Natural killer cell (primary cell): ENCODE results near the gene PIGQ. TPM values are rescaled to one million over a fixed set of nuclear protein-coding genes. Genes with fewer than 3 reads are reported as not detected.

ENCODE experiments used
- ATAC-seq, 3 donors: fragments of 150-1000 bp in 2 of 3; fragments of 200-7000 bp in 1 of 3; cut with Tn5 transposase; 1 replicate in 1 of 3; 2 replicates in 2 of 3; pipeline ENCODE4 v1.10.0; 2021; ENCODE audit warnings: mild to moderate bottlenecking in 2 of 3, moderate library complexity in 2 of 3
- DNase-seq, 2 donors: peaks; one replicate each; pipeline versions ENCODE4 v3.0.0 to v3.0.0-alpha.2; 2013 to 2021; ENCODE audit warnings: mixed read lengths in 1 of 2
- H3K27ac ChIP-seq: one replicate; pipeline ENCODE4 v1.5.1; 2013; ENCODE audit warnings: mild to moderate bottlenecking, low read length
- H3K27me3 ChIP-seq: one replicate; pipeline ENCODE4 v1.6.1; 2013; ENCODE audit warnings: low read length; ENCODE audit not compliant: control insufficient read depth, insufficient read depth
- H3K36me3 ChIP-seq: one replicate; pipeline ENCODE4 v1.6.1; 2013; ENCODE audit warnings: low read length; ENCODE audit not compliant: control insufficient read depth, insufficient read depth
- H3K4me1 ChIP-seq: one replicate; pipeline ENCODE4 v1.6.1; 2013; ENCODE audit warnings: low read length; ENCODE audit not compliant: control insufficient read depth, insufficient read depth
- H3K4me3 ChIP-seq: one replicate; pipeline ENCODE4 v1.5.1; 2013; ENCODE audit warnings: low read length
- H3K9me3 ChIP-seq: one replicate; pipeline ENCODE4 v1.6.1; 2013; ENCODE audit warnings: low read length; ENCODE audit not compliant: control insufficient read depth, insufficient read depth
- H3K27ac Mint-ChIP-seq, 2 donors: one replicate each; pipeline ENCODE4 v1.8.0; 2022; ENCODE audit warnings: mild to moderate bottlenecking in 2 of 2, mixed read lengths in 2 of 2, moderate library complexity in 1 of 2
- H3K27me3 Mint-ChIP-seq, 2 donors: one replicate each; pipeline ENCODE4 v1.8.0; 2022; ENCODE audit warnings: low read depth in 2 of 2, mixed read lengths in 2 of 2
- H3K36me3 Mint-ChIP-seq: one replicate; pipeline ENCODE4 v1.8.0; 2022; ENCODE audit warnings: mixed read lengths
- H3K4me1 Mint-ChIP-seq, 2 donors: one replicate each; pipeline ENCODE4 v1.8.0; 2022; ENCODE audit warnings: mixed read lengths in 2 of 2
- H3K4me3 Mint-ChIP-seq: one replicate; pipeline ENCODE4 v1.8.0; 2022; ENCODE audit warnings: mild to moderate bottlenecking, moderate library complexity, mixed read lengths
- H3K9me3 Mint-ChIP-seq, 2 donors: one replicate each; pipeline ENCODE4 v1.8.0; 2022; ENCODE audit warnings: mixed read lengths in 2 of 2
- CTCF ChIP-seq: fragments of 200-600 bp; IDR thresholded peaks from one replicate; pipeline ENCODE4 v1.8.0; 2022; ENCODE audit warnings: antibody characterized with exemption
- WGBS: methylation state at CpG from one replicate; pipeline ENCODE4 v1.1.7; 2013; ENCODE audit warnings: missing lambda C conversion rate; ENCODE audit not compliant: insufficient coverage; 5-methylcytosine and 5-hydroxymethylcytosine counted together
- intact Hi-C: fragments of 100-400 bp; cut with micrococcal nuclease; formaldehyde crosslinking; loops from one replicate; pipeline ENCODE4 v1.14.2; 2022
- total RNA-seq, 4 donors: library from RNA; stranded (reverse); fragments of 120-200 nt in 1 of 4; gene quantifications; one replicate each; pipeline versions ENCODE4 v1.2.3 to v1.2.4, GENCODE V29; 2013 to 2022

PIGQ gene
- 10 to 100 TPM; 27.6 to 40.5 (median 37.0) TPM for total RNA-seq
- total RNA-seq (2013), result 16.2 TPM

- DNase-seq (peak; percentile 56 to 80), ATAC-seq (peak; percentile 77 to 90 (median 87))
- peak within 1 kb of the TSS; percentile 85 for H3K4me3 Mint-ChIP-seq
- 2% methylated on average over 87 of the region's 87 CpGs for WGBS
- TF ChIP-seq CTCF, result no peak
- H3K27ac ChIP-seq, result peak within 1 kb of the TSS; percentile 80
- no peaks in the 10 kb centered on the region for H3K36me3 Mint-ChIP-seq
- H3K4me3 ChIP-seq, result peak within 1 kb of the TSS; percentile 55
- peaks cover 43% of the 10 kb centered on the region for H3K4me1 ChIP-seq
- no peaks in the 10 kb centered on the region for H3K27me3 Mint-ChIP-seq
- H3K9me3 Mint-ChIP-seq, result no peaks in the 10 kb centered on the region
- H3K9me3 ChIP-seq, result no peaks in the 10 kb centered on the region
- intact Hi-C loops, result loop anchor here (1.0 kb wide), 1 partner anchor 20 kb away; no protein-coding TSS in a partner anchor
- peaks cover 16 to 33% of the 10 kb centered on the region in 2 donors for H3K4me1 Mint-ChIP-seq
- H3K27me3 ChIP-seq, result no peaks in the 10 kb centered on the region
- peak within 1 kb of the TSS; percentile 83 to 88 for H3K27ac Mint-ChIP-seq
- H3K36me3 ChIP-seq, result peaks cover 2% of the 10 kb centered on the region
These were observed at the start of gene PIGQ for GRCh38 chr16:569445-570254. TSS of gene PIGQ (plus strand) at chr16:569968. CDS start at chr16:574075, 4,107 bp downstream.

- Histone ChIP-seq H3K9me3 (no peaks in the 10 kb centered on the region), H3K36me3 (peaks cover 4% of the 10 kb centered on the region), H3K4me3 (no peak overlapping the region), H3K27me3 (no peaks in the 10 kb centered on the region), H3K4me1 (peaks cover 13% of the 10 kb centered on the region), H3K27ac (no peak overlapping the region)
- no peak for TF ChIP-seq CTCF
- intact Hi-C loops, result no loop called here
- WGBS, result 96% methylated on average over 13 of the region's 13 CpGs
- Mint-ChIP-seq H3K4me1 (peaks cover 6 to 7% of the 10 kb centered on the region in 2 donors), H3K36me3 (no peaks in the 10 kb centered on the region), H3K27ac (no peak overlapping the region), H3K9me3 (no peaks in the 10 kb centered on the region), H3K27me3 (no peaks in the 10 kb centered on the region), H3K4me3 (no peak overlapping the region)
- DNase-seq, result no peak
- ATAC-seq, result no peak
These were observed 48.9 kb upstream of the PIGQ start for GRCh38 chr16:520847-521246.

DNA sequence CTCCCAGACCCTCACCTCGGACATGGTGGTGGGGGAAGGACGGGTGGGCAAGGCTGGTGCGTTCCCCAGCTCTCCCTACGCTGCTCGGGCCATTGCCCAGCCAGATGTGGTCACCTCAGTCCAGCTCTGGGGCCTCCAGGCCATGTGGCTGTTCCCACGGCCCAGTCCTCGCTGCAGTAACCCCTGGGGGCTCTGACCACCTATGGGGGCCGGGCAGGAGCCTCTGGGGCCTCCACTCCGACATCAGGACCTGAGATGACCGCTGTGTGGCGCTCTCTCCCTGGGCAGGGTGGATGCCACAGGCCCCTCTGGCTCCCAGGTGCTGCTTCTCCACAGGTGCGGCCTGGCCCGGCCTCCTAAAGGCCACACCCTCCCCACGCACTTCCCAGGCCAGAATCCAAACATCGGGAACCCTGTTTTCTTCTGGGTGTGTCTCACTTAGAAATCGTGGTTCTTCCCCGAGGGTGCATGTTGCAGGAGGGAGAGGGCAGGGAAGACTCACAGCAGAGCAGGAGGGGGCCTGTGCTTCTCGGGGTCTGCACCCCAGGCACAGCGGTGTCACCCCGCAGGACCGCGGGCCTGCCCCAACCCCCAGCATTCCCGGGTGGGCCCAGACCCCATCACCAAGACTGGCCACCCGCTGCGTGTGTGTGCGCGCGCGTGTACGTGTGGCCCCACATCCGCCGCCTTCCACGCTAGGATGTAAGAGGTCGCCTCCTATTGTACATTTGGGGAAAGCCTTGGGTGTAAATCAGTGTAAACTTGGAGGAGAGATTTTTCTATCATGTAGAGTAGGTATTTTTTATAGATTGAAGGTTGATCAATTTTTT lies 48.2 kb upstream of the PIGQ start:
- Histone ChIP-seq H3K4me1 (peaks cover 21% of the 10 kb centered on the region), H3K36me3 (no peaks in the 10 kb centered on the region), H3K9me3 (no peaks in the 10 kb centered on the region), H3K27me3 (no peaks in the 10 kb centered on the region), H3K4me3 (no peak overlapping the region), H3K27ac (no peak overlapping the region)
- Mint-ChIP-seq H3K27ac (no peak overlapping the region), H3K4me1 (peaks cover 6 to 12% of the 10 kb centered on the region in 2 donors), H3K9me3 (no peaks in the 10 kb centered on the region), H3K36me3 (no peaks in the 10 kb centered on the region), H3K4me3 (no peak overlapping the region), H3K27me3 (no peaks in the 10 kb centered on the region)
- TF ChIP-seq CTCF, result no peak
- WGBS, result 90% methylated on average over 34 of the region's 34 CpGs
- intact Hi-C loops, result no loop called here
- DNase-seq (no peak), ATAC-seq (no peak)
